ENCODE results near the gene GGA3.

Gene GGA3, protein sequence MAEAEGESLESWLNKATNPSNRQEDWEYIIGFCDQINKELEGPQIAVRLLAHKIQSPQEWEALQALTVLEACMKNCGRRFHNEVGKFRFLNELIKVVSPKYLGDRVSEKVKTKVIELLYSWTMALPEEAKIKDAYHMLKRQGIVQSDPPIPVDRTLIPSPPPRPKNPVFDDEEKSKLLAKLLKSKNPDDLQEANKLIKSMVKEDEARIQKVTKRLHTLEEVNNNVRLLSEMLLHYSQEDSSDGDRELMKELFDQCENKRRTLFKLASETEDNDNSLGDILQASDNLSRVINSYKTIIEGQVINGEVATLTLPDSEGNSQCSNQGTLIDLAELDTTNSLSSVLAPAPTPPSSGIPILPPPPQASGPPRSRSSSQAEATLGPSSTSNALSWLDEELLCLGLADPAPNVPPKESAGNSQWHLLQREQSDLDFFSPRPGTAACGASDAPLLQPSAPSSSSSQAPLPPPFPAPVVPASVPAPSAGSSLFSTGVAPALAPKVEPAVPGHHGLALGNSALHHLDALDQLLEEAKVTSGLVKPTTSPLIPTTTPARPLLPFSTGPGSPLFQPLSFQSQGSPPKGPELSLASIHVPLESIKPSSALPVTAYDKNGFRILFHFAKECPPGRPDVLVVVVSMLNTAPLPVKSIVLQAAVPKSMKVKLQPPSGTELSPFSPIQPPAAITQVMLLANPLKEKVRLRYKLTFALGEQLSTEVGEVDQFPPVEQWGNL

DNA sequence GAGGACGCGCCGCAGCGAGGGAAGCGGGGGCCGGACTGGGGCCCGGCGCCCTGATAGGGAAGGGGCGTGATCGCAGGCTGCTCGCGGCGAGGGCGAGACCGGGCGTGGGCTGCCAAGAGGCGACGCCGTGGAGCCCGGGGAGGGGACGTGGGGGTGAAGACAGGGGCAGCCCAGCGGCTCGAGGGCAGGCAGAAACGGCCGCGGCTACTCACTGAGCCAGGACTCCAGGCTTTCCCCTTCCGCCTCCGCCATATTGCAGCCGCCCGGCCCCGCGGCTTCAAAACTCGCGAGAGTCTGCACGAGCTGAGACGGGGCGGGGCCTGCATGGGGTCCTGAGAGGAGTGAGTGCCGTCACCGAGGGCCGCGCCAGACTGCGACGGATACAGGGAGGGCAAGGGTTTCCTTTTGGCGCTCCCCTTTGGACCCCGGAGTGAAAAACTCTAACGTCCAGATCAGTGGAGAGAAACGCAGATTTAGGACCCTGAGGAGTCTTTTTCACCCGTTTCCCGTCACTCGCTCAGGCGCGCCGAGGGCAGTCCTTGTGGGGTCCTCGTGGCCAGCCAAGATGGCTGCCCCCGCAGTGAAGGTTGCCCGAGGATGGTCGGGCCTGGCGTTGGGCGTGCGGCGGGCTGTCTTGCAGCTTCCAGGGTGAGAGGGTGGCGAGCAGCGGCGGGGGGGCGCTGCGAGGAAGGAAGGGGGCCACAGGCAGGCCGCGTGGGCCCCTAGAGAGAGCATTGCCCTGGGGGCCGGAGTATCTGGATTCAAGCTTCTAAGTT, at the start of gene GGA3, which contains the start of gene MRPS7:
GGA3 (minus strand) TSS at position 271 of the 776 bp plus-strand sequence; CDS start at position 252, 19 bp downstream.
MRPS7 (plus strand) TSS at position 544 of the 776 bp plus-strand sequence; CDS start at position 566, 22 bp downstream.
- DNase-seq (ENCODE audit: low read depth) = peak; percentile 74
- TF ChIP-seq, protein P1, sequence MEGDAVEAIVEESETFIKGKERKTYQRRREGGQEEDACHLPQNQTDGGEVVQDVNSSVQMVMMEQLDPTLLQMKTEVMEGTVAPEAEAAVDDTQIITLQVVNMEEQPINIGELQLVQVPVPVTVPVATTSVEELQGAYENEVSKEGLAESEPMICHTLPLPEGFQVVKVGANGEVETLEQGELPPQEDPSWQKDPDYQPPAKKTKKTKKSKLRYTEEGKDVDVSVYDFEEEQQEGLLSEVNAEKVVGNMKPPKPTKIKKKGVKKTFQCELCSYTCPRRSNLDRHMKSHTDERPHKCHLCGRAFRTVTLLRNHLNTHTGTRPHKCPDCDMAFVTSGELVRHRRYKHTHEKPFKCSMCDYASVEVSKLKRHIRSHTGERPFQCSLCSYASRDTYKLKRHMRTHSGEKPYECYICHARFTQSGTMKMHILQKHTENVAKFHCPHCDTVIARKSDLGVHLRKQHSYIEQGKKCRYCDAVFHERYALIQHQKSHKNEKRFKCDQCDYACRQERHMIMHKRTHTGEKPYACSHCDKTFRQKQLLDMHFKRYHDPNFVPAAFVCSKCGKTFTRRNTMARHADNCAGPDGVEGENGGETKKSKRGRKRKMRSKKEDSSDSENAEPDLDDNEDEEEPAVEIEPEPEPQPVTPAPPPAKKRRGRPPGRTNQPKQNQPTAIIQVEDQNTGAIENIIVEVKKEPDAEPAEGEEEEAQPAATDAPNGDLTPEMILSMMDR (IDR thresholded peaks at IDR 0.05; ENCODE audit: control insufficient read depth, extremely low read depth, insufficient read depth) = no peak
- H3K4me3 ChIP-seq (ENCODE audit: low read depth, low read length) = peak within 1 kb of the TSS; percentile 90

DNA sequence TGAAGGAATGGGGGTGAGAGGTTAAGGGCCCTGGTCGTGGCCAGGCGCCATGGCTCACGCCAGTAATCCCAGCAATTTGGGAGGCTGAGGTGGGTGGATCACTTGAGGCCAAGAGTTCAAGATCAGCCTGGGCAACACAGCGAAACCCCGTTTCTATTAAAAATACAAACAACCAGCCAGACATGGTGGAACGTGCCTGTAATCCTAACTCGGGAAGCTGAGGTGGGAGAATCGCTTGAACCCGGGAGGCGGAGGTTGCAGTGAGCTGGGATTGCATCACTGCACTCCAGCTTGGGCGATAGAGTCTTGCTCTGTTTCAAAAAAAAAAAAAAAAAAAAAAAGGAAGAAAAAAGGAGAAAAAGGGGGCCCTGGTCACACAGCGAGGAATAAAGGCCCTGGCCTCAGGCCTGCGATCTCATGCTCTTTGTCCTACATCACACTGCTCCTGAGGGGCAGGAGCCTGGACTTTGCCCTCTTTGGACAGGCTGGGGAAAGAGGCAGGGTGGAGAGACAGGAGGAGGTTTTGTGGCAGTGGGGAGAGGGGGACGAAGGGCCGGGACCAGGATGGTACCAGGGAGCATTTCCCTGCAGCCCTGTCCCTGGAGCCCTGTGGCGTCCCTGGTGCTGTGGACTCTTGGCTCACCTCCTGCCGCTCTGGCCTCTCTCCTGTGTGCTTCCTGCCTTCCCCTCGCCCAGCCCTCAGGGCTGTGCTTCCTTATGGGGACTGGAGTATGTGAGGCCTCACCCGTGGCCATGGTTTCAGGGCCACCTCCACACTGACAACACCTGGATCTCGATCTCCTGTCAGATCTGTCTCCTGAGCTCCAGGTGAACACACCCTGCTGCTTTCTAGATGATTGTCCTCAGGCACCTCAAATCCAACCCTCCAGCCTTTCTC, 47.6 kb upstream of the GGA3 start:
- TF ChIP-seq, protein P1 (IDR thresholded peaks at IDR 0.05; ENCODE audit: control insufficient read depth, extremely low read depth, insufficient read depth) = no peak
- no peak overlapping the region for H3K4me3 ChIP-seq (ENCODE audit: low read depth, low read length)
- DNase-seq (ENCODE audit: low read depth) = no peak

DNA sequence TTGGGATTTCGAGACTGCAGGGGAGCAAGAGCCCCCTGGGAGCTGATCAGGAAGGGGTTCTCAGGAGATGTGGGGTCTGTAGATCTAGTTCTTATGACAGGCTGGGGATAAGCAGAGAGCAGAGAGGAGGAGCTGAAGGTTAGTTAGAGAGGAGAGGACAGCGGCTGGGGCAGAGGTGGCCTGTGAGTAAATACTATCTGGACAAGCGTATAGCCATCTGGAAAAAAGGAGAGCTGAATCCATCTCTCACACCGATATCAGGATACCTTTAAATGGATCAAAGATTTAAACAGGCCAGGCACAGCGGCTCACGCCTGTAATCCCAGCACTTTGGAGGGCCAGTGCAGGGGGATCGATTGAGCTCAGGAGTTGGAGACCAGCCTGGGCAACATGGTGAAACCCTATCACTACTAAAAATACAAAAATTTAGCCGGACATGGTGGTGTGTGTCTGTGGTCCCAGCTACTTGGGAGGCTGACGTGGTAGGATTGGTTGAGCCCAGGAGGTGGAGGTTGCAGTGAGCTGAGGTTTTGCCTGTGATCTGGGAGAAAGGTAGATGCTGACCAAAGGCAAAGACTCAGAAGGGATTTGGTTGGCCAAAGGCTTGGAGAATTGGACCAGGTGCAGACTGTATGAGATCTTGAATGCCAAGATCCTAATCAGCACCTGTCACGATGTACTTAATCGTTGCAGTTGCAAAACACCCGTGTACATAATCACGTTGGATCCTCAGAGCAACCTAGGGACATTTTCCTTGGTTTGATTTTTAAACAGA, 46.7 kb upstream of the GGA3 start:
- no peak for DNase-seq (ENCODE audit: low read depth)
- no peak overlapping the region for H3K4me3 ChIP-seq (ENCODE audit: low read depth, low read length)
- TF ChIP-seq, protein P1 (IDR thresholded peaks at IDR 0.05; ENCODE audit: control insufficient read depth, extremely low read depth, insufficient read depth) = no peak

DNA sequence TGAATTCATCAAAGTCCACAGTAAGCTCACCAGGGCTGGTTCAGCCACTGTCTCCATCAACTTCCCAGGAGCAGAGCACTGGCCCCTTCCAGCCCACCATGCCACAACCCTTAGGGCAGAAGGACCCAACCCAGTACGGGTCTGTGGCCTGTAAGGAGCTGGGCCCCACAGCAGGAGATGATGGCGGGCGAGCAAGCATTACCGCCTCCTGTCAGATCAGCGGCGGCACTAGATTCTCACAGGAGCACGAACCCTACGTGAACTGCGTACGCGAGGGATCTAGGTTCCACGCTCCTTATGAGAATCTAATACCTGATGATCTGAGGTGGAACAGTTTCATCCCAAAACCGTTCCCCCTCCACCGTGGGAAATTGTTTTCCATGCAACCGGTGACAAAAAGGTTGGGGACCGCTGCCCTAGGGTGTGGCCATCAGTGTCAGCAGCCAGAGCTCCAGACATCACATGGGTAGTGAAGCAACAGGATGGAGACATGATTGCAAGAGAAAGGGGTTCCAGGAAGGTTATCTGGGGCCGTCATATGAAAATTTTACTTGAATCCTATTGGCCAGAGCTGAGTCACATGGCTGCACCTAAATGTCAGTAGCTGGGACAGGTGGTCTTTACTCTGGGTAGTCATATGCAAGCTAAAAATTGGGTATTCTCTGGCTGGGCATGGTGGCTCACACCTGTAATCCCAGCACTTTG, 40.2 kb upstream of the GGA3 start:
- DNase-seq (ENCODE audit: low read depth) = no peak
- no peak overlapping the region for H3K4me3 ChIP-seq (ENCODE audit: low read depth, low read length)
- TF ChIP-seq, protein P1 (IDR thresholded peaks at IDR 0.05; ENCODE audit: control insufficient read depth, extremely low read depth, insufficient read depth) = no peak

DNA sequence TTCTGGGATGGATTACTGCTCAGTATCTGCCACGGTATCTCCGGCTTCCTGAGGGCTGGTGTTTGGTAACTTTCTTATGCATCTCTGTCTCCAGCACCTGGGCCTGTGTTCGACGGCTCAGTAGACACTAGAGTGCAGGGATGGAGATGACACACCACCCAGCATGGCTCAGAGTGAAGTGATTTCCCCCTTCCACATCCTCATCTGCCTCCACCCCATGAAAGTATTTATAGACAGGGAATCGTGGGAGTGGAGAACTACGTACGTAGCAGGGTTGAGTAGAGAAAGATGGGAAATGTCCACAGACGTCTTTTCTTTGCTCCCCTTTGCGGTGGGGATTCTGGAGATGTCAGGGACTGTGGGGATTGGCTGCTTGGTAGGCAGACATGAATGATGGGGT, 39.6 kb upstream of the GGA3 start:
- TF ChIP-seq, protein P1 (IDR thresholded peaks at IDR 0.05; ENCODE audit: control insufficient read depth, extremely low read depth, insufficient read depth) = no peak
- DNase-seq (ENCODE audit: low read depth) = no peak
- no peak overlapping the region for H3K4me3 ChIP-seq (ENCODE audit: low read depth, low read length)

Measured in LNCaP clone FGC (cell line).